ENCODE measurements around the gene ABR.
"Not testable (repeated sequence)": the region's sequence is repeated elsewhere in the genome, so short reads cannot be mapped to it uniquely, and the experiment has no call there.

The ABR gene

GRCh38 chr17:1067282-1067956 lies 112.4 kb downstream of the ABR start:
- no peak for DNase-seq

GRCh38 chr17:1065416-1065815 lies 114.4 kb downstream of the ABR start:
- DNase-seq: not testable (repeated sequence)

- no peak for DNase-seq
These were observed 118.8 kb downstream of the ABR start for GRCh38 chr17:1060991-1061390.

- DNase-seq: no peak
These were observed 120.5 kb downstream of the ABR start for GRCh38 chr17:1059131-1059795.

GRCh38 chr17:1058423-1059130 lies 121.2 kb downstream of the ABR start:
- DNase-seq: no peak

- no peak for DNase-seq
These were observed 123.0 kb downstream of the ABR start for GRCh38 chr17:1056761-1057160.

GRCh38 chr17:1055751-1056645 lies 123.8 kb downstream of the ABR start:
- DNase-seq: peak; percentile 70

GRCh38 chr17:1055231-1055630 lies 124.5 kb downstream of the ABR start:
- DNase-seq: no peak

- no peak for DNase-seq
These were observed 125.1 kb downstream of the ABR start for GRCh38 chr17:1054656-1055055.

GRCh38 chr17:1053661-1054360 lies 126.0 kb downstream of the ABR start:
- no peak for DNase-seq

- no peak for DNase-seq
These were observed 128.5 kb downstream of the ABR start for GRCh38 chr17:1050996-1051925.

- DNase-seq: no peak
These were observed 129.4 kb downstream of the ABR start for GRCh38 chr17:1050246-1050995.

- no peak for DNase-seq
These were observed 130.1 kb downstream of the ABR start for GRCh38 chr17:1049446-1050225.

- not testable (repeated sequence) for DNase-seq
These were observed 131.2 kb downstream of the ABR start for GRCh38 chr17:1048516-1049115.

GRCh38 chr17:1047879-1048470 lies 131.8 kb downstream of the ABR start:
- no peak for DNase-seq

GRCh38 chr17:1047177-1047878 lies 132.5 kb downstream of the ABR start:
- no peak for DNase-seq

GRCh38 chr17:1045456-1045855 lies 134.3 kb downstream of the ABR start:
- no peak for DNase-seq

GRCh38 chr17:1044387-1045009 lies 135.3 kb downstream of the ABR start:
- DNase-seq: not testable (repeated sequence)
